ENCODE results near the gene CNTNAP5.

Gene CNTNAP5

GRCh38 chr2:124570872-124571271, 545.8 kb downstream of the CNTNAP5 start:
- DNase-seq: no peak

DNA sequence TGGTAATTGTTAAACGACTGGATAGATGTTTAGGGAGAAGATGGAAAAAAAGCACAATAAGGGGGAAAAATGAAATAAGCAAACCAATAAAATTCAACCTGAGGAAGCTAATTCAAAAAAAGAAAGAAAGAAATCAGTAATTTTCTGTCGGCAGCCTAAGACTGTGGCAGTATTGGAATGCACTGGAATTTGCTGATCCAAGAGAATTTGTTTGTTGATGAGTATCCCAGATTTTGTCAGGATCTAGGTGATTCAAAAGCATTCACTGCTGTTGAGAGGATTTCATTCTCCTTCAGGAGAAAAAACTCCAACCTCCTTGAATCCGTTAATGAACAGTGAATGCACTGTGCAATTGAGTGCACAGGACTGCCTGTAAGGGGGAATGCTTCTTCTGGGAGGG, 546.7 kb downstream of the CNTNAP5 start:
- DNase-seq: no peak

- no peak for DNase-seq
These were observed 548.0 kb downstream of the CNTNAP5 start for GRCh38 chr2:124572934-124573634.

DNA sequence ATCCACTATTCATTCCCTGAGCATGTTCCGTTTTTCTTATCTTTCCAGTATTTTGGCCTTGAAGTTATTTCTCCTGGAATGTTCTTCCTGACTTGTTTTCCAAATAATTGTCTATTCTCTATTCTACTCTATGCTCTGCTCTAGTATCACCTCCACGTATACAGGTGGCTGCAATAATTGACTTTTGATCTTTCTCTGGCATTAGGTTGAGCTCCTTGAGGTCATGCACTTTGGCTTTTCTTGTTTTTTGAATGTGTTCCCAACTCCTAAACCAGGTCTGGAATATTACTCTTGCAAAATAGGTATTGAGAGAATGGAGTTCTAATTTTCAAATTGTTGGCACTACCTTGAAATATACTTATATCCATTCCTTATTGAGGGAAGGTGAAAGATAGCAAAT, 550.4 kb downstream of the CNTNAP5 start:
- no peak for DNase-seq

- no peak for DNase-seq
These were observed 555.2 kb downstream of the CNTNAP5 start for GRCh38 chr2:124580263-124580662.

DNA sequence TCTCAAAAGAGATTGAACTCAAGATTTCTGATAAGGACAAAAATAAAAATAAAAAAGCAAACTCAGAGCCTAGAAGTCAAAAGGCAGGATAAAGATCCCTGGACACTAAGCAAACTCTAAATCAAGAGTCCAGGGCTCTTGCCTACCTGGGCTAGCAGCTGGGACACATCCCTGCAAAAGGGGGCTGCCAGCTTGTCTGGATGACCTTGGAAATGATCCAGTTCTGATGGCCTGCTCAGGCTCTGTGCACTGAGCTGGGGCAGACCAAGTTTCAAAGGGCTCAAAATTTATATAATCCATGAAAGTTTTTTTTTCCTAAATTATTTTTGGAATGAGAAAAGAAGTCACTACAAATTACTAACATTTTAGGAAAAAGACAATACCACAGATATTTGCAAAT, 557.3 kb downstream of the CNTNAP5 start:
- DNase-seq: no peak

- DNase-seq: no peak
These were observed 559.5 kb downstream of the CNTNAP5 start for GRCh38 chr2:124584615-124585014.

- DNase-seq: no peak
These were observed 560.2 kb downstream of the CNTNAP5 start for GRCh38 chr2:124585277-124585676.

DNA sequence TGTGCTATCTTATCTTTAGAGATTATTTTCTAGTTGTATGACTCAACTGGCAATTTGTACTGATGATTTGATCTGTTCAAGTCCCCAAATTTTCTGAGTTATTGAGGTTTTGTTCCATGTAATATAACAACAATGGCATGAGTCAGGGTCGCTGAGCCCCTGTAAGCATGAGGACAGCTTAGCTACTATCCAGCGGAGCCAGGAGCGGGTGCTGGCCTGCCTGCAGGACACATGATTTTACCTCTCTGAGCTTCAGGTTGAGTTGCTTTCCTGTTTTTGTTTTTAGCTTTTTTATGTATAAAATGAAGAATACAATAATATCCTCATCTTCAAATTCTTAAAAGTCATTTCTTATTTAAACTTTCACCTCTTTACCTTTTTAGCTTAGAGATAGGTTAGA, 561.1 kb downstream of the CNTNAP5 start:
- DNase-seq: no peak

- no peak for DNase-seq
These were observed 561.7 kb downstream of the CNTNAP5 start for GRCh38 chr2:124586835-124587234.

DNA sequence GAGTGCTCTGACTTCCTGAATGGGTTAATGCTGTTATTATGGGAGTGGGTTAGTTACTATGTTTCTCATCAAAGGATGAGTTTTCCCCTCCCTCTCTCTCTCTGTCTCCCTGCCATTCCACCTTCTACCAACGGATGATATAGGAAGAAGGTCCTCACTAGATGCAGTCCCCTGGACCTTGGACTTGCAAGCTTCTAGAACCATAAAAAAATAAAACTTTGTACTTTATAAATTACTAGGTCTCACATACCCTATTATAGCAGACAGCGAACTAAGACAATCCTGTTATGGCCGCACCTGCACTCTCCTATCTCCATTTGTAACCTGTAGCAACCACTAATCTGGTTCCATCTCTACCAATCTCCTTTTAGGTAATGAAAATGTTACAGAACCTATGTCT, 564.9 kb downstream of the CNTNAP5 start:
- DNase-seq: no peak

DNA sequence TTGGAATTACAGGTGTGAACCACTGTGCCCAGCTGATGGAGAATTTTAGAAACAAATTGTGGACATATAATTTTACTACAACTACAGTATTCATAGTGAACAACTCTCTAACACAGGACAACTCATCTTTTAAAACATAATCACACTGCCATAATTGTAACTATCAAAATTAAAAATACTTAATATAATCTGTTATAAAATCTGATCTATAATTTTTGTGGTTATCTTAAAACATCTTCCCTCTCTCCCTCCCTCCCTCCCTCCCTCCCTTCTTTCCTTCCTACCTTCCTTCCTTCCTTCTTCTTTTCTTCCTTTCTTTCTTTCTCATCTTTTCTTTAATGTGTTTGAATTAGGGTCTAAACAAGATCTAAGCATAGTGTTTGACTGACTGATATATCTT, 577.7 kb downstream of the CNTNAP5 start:
- no peak for DNase-seq

DNA sequence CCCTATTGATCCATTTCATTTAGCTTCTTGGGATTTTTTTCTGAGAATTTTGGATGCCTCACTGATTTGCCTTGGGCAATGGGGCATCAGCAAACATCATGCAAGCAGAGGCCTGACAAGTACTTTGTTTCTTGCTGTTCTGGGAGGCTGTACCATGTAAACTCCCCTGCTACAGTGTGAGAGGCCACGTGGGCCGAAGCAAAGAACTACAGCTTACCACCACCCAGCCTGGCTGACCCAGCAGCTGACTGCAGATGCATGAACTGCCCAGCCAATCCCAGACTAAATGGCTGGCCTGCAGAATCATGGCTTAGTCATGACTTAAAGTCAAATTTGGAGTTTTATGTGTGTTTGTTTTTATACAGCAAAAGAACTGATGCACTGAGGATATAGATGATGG, 579.9 kb downstream of the CNTNAP5 start:
- DNase-seq: no peak

DNA sequence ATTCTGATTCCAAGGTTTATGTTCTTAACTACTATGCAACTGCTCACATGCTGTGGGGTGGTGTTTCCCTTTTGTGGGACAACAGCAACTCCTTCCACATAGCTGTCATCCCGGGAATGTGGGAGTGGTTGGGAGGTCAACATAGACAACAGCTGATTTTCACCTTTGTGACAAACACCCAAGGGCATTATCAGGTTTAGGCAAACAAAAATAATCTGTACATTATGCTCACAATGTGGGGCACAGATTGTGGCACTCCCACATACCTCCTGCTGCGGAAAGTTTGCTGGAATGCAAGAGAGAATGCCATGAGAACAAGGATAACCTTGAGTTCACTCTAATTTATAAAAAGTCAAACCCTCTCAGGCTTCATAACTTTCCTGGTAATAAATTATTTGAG, 582.6 kb downstream of the CNTNAP5 start:
- no peak for DNase-seq

- no peak for DNase-seq
These were observed 584.6 kb downstream of the CNTNAP5 start for GRCh38 chr2:124609667-124610066.

DNA sequence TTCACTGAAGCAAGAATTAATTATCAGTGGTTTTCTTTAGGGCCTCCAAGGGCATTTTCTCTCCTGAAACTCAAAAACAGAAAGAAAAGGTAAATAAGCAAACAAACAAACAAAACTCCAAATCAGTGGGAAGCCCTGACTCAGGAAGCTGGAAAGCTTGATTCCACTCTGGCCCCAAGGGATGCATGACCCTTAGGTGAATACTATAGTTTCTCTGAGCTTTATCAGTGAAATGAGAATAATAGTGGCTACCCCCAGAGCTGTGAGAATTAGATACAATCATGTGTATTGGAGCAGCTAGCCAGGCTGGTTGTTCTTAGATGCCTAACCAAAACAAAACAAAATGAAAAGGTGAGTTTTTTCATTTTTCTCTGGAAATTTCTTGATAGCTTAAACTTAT, 585.1 kb downstream of the CNTNAP5 start:
- no peak for DNase-seq

GRCh38 chr2:124610866-124611265, 585.8 kb downstream of the CNTNAP5 start:
- DNase-seq: no peak

GRCh38 chr2:124623560-124623959, 598.5 kb downstream of the CNTNAP5 start:
- no peak for DNase-seq

DNA sequence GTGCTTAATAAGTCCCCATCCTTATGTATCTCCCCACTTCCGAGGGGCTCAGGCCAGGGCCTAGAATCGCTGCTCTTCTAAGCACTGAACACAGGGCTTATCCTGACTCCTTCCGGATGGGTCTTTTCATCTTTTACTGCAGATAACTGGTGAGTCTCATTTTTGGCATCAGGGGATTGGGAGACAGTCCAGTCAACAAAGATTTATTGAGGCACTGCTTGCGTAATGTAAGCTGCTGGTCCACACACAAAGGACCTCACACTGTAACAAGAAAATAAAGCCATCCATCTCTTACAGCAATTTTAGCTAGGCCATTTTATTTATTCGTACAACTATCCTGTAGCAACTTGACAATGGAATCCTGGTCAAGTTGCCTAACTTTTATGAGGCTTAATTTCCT, 600.5 kb downstream of the CNTNAP5 start:
- no peak for DNase-seq

DNA sequence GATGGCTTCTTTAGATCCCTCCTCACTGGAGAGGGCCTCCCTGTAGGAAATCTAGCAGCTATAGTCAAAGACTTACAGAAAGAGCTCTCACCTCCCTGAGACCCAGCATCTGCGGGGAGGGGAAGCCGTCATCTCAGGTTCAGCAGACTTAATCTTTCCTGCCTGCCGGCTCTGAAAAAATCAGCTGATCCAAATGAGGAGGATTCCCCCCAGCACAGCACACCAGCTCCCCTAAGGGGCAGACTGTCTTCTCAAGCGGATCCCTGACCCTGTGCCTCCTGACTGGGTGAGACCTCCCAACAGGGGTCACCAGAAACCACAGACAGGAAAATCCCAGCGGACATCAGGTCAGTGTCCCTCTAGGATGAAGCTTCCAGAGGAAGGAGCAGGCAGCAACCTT, 601.9 kb downstream of the CNTNAP5 start:
- DNase-seq: no peak

DNA sequence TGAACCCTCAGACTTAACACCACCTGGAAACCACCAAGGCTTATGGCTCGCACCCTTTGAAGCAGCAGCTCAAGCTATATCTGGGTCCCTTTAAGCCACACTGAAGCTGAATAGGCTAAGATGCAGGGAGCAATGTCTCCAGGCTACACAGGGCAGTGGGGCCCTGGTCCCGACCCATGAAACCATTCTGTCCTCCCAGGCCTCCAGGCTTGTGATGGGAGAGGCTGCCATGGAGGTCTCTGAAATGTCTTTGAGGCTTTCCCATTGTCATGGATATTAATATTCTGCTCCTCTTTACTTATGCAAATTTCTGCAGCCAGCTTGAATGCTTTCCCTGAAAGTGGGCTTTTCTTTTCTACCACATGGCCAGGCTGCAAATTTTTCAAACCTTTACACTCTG, 608.7 kb downstream of the CNTNAP5 start:
- no peak for DNase-seq

DNA sequence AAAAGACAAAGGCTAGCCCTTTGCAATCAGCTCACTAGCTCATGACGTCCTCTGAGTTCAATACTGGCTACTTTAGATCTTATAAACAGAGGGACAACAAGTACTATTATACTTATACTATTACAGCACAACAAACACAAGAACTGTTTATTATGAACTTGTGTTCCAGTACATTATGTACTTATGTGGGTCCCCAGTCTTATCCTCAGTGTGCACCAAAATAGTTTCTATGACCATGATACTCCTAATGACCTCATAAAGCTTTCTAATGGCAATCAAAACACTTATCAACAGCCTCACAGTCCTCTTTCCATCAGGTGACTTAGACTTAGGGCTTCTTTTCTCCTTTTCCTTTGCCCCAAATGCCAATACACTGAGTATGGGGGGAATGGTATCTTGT, 614.4 kb downstream of the CNTNAP5 start:
- no peak for DNase-seq

GRCh38 chr2:124640221-124640750, 615.2 kb downstream of the CNTNAP5 start:
- no peak for DNase-seq

GRCh38 chr2:124646166-124646815, 621.2 kb downstream of the CNTNAP5 start:
- no peak for DNase-seq

DNA sequence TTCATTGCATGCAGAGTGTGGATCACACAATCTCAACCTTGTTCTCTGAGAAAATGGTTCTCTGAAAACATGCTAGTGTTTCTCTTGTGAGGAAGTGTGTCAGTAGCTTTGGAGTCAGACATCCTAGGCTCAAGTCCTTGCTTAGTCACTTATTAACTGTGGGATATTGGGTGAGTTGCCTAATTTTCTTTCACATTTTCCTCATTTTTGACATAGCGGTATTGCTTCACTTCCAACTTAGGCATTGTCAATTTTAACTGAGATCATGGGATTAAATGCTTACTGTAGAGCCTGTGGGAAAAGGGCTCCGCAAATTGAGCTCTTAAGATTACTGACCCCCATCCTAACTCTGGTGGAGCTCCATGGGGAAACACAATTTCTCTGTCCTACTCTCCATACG, 622.2 kb downstream of the CNTNAP5 start:
- no peak for DNase-seq

Measured in activated CD4-positive, alpha-beta T cell treated with anti-CD3 and anti-CD28 coated beads, Interleukin-2, Interleukin-6, amounts not matched to agents 100 ng/mL and 50 ng/mL, durations not matched to agents 16 hours and 8 hours (primary cell).